ENCODE data around the gene ADGRL4.

DNA sequence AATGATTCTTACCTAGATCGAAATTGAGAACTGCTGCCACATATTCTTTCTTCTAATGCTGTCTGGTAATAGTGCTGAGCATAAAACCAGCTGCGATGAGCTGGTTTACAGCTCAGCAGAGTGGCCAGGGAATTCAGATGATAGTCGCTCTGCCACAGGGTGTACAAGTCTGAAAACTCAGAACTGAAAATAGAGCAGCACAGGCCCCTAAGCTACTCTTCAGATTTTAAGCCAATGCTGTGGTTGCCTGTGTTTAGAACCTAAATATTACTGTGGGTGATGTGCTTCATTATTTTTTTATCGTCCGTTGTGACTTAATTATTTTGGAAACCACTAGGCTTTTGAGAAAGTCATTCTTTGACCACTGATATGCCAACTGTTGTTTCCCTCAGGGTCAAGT is 152.0 kb downstream of the ADGRL4 start:
- TF ChIP-seq CTCF (IDR thresholded peaks at IDR 0.05; ENCODE audit: insufficient read depth, low read length, poor library complexity, severe bottlenecking) (no peak), EZH2phosphoT487 (conservative IDR thresholded peaks at IDR 0.05; ENCODE audit: low read length) (no peak)
